ENCODE results near the gene CDCA4. TPM values are rescaled to one million over a fixed set of nuclear protein-coding genes. Genes with fewer than 3 reads are reported as not detected.

CDCA4 gene
- total and polyA plus RNA-seq, 10 of the 15 experiments (the other 5 are each of a cell fraction or from before 2014, with no cell fraction given), result 10.4 to 64.0 (median 52.1) TPM

GRCh38 chr14:105041841-105042765 lies 21.2 kb upstream of the CDCA4 start:
- CTCF ChIA-PET, result interaction anchor here (1.4 to 5.4 kb wide), 3 partner anchors 24 to 68 kb away, joined by 3 to 82 read pairs (median 5); no protein-coding TSS in a partner anchor
- Histone ChIP-seq H3K9ac (ENCODE audit: control insufficient read depth, insufficient read depth, low read length) (no peak overlapping the region), H3K4me1 (ENCODE audit: control insufficient read depth, insufficient read depth, low read length) (peaks cover 4% of the 10 kb centered on the region), H3K27me3 (replicated peaks in 1 of 2; ENCODE audit: control insufficient read depth in 2 of 2, insufficient read depth in 2 of 2, low read length in 1 of 2) (no peaks in the 10 kb centered on the region), H3K79me2 (ENCODE audit: control insufficient read depth, insufficient read depth, low read length) (no peaks in the 10 kb centered on the region; the same call in 1 of the 2 replicates), H2AFZ (ENCODE audit: control insufficient read depth, low read depth, low read length) (no peak overlapping the region), H3K4me2 (ENCODE audit: control insufficient read depth, insufficient read depth) (no peak overlapping the region), H4K20me1 (ENCODE audit: control insufficient read depth, insufficient read depth) (no peaks in the 10 kb centered on the region), H3K4me3 (no peak overlapping the region), H3K36me3 (ENCODE audit: control insufficient read depth in 2 of 2, insufficient read depth in 2 of 2, low read length in 1 of 2) (no peaks in the 10 kb centered on the region), H3K27ac (ENCODE audit: control insufficient read depth, insufficient read depth) (no peak overlapping the region), H3K9me3 (replicated peaks; ENCODE audit: control insufficient read depth, insufficient read depth, low read length) (no peaks in the 10 kb centered on the region)
- intact Hi-C loops (cut with micrococcal nuclease; ENCODE audit: unreplicated experiment), result no loop called here
- POLR2A ChIA-PET, result no interaction called here
- no peak for TF ChIP-seq ZBTB40 (IDR thresholded peaks at IDR 0.05; ENCODE audit: borderline replicate concordance)
- no peak for TF ChIP-seq ZNF24 (IDR thresholded peaks at IDR 0.05)
- in situ Hi-C loops (cut with MboI), result loop anchor here (10.0 kb wide), 1 partner anchor 147 kb away; no protein-coding TSS in a partner anchor
- SMC1A ChIA-PET (ENCODE audit: uncharacterized antibody, unreplicated experiment), result interaction anchor here (1.1 kb wide), 1 partner anchor 38 kb away, joined by 3 read pairs; no protein-coding TSS in a partner anchor
- DNase-seq (ENCODE audit: low read depth, low spot score), result no peak
- no peak for FAIRE-seq
- no peak for ATAC-seq
- 65% methylated on average over 26 of the region's 28 CpGs for WGBS (ENCODE audit: insufficient coverage, insufficient replicate concordance, low lambda C conversion rate, missing lambda C conversion rate)
- no TSS peak for BruUV-seq (replicated peaks)
- RAD21 ChIA-PET (ENCODE audit: unreplicated experiment), result interaction anchor here (1.7 kb wide), 1 partner anchor 15 kb away, joined by 7 read pairs; no protein-coding TSS in a partner anchor

All from GM12878 (cell line).